Hematopoietic multipotent progenitor cell treated with erythropoietin and hydrocortisone succinate and interleukin-3 and kit ligand, for 6 days (in vitro differentiated cells): ENCODE measurements around the gene HIRA.
"Not testable (repeated sequence)": the region's sequence is repeated elsewhere in the genome, so short reads cannot be mapped to it uniquely, and the experiment has no call there.

ENCODE experiments used
- DNase-seq: peaks from one replicate; pipeline ENCODE4 v3.0.0-alpha.2; 2015

Gene HIRA

GRCh38 chr22:19353363-19354131, 78.0 kb downstream of the HIRA start:
- DNase-seq, result no peak

DNA sequence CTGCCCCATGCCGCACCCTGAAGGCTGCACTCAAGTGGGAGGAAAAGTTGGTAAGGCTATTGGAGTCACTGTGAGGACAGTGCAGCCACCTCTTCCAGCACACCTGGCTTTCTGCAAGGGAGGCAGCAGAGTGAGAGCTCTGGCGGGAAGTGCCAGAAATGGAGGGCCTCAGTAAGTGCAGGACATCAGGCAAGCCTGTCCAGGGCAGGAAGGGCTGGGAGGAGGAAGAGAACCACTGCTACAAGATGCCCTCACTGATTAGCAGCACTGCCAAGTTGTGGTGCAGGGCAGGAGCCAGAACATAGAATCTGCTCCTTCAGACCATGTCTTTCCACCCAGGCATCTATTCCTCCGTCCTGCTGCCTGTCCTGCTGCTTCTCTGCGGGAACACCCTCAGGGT, 78.8 kb downstream of the HIRA start:
- DNase-seq, result no peak

DNA sequence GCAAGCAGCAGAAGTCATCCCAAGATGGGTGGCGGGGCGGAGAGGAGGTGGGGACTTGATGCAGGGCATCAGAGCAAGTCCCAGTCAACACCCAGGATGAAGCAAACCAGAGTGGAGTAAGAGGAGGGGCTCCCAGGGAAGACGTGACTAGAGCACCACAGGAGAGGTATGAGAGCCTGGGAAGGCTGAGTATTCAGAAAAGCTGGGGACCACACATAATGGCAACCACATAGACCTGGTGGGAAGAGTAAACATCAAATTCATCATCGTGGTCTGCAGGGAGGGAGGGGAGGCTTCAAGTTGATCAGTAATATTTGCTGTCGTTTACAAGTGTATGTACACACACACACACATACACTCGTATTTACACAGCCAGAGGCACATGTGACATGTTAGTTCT, 79.3 kb downstream of the HIRA start:
- DNase-seq, result no peak

- DNase-seq, result no peak
Observed at GRCh38 chr22:19351604-19352003, 79.9 kb downstream of the HIRA start.

GRCh38 chr22:19350947-19351346, 80.6 kb downstream of the HIRA start:
- no peak for DNase-seq

GRCh38 chr22:19350476-19350859, 81.1 kb downstream of the HIRA start:
- no peak for DNase-seq

DNA sequence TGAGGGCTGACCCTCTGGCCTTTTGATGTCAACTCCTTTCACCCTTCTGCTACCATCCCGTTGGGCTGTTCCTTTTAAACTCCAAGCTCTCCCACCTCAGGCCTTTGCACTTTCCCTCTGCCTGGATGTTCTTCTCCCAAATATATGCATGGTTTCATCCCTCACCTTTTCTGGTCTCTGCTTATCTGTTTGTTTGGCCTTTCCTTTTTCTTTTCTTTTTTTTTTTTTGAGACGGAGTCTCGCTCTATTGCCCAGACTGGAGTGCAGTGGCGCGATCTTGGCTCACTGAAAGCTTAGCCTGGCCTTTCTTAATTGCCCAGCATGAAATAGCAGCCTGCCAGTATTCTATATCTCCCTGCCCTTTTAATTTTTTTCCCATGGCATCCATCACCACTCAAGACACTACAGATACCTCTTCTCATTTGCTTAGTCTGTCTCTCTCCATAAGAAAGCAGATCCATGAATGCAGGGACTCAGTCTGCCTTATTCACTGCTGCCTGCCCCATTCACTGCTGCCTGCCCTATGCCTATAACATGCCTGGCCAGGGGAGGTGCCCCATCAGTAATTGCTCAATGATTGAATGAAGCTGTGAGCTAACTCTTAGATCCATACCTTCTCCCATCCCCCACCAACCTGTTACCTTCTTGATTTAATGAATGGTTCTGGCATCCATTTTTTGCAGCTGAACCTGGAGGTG, 81.6 kb downstream of the HIRA start:
- no peak for DNase-seq

DNA sequence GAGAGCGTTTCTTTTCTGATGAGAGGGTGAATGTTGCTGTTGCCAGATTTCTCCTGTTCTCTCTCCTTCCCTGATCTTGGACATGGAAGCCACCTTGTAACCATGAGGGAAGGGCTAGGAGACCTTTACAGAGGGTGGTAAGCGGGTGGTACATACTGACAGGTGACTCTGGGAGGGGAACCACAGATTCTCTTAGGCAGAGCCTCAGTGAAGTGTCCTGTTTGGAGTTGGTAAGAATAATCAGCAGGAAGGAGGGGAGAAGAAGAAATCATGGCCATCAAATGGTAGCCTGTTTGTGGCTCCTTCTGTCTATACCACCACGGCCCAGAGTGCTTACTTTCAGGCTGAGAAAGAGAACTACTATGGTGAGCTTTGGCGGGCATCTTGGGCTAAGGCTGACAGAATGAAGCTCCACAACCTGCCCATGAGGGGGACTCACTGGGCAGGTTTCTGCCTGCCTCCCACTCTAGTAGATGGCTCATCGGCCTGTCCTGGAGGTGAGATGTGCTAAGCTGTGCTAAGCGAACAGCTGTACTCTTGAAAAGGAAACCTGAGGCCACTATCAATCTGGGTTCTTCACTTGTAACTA, 84.8 kb downstream of the HIRA start:
- DNase-seq, result no peak

GRCh38 chr22:19344420-19344819, 87.1 kb downstream of the HIRA start:
- no peak for DNase-seq

DNA sequence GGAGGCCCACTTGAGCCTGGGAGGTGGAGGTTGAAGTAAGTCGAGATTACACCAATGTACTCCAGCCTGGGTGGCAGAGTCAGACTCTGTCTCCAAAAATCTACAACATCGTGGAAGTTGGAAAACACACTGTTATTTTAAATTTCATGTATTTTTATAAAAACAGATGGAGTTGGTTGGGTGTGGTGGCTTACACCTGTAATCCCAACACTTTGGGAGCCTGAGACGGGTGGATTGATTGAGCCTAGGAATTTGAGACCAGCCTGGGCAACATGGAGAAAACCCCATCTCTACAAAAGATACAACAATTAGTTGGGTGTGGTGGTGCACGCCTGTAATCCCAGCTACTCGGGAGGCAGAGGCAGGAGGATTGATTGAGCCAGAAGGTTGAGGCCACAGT, 88.1 kb downstream of the HIRA start:
- DNase-seq, result no peak

DNA sequence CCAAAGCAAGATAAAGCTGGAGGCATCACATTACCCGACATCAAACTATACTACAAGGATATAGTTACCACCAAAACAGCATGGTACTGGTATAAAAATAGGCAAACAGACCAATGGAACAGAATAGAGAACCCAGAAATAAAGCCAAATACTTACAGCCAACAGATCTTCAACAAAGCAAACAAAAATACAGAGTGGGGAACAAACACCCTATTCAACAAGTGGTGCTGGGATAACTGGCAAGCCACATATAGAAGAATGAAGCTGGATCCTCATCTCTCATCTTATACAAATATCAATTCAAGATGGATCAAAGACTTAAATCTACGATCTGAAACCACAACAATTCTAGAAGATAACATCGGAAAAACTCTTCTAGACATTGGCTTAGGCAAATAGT, 90.0 kb downstream of the HIRA start:
- no peak for DNase-seq

- DNase-seq, result no peak
Observed at GRCh38 chr22:19337137-19337536, 94.4 kb downstream of the HIRA start.

GRCh38 chr22:19336133-19337075, 95.1 kb downstream of the HIRA start:
- no peak for DNase-seq

DNA sequence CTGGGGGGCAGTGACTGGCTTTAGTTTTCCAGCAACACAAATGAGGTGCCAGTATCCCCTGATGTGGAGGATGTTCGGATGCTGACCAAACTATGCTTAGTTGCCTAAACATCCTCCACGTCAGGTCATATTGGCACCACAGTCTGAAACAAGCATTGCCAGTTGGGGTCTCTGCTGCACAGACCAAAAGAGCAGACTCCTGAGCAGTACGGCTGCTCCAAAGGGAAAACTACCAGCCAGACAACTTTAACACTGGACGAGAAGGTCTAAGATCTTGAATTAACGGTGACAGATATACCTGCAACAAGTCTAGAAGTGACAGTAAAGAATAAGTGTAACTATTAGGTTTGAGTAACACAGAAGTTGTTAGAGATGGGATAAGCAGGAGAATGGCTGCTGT, 99.6 kb downstream of the HIRA start:
- no peak for DNase-seq

DNA sequence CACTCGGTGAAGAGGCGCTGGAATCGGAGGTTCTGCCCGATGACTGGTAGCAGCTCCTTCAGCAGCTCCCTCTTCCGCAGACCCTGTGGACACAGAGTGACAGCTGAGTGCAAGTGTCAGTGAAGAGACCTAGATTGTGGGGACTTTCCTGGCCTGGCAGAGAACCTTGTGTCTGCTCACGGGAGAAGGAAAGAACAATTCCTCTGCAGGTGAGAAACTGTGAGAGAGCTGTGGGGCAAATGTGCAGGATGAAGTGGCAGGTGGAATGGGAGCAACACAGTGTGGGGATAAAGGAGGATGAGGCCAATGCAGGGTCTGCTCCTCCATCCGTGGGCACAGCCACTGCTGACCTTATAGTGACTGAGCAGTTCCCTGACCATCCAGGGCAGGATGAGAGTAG, 100.1 kb downstream of the HIRA start:
- DNase-seq, result no peak

- no peak for DNase-seq
Observed at GRCh38 chr22:19330865-19331418, 100.6 kb downstream of the HIRA start.

DNA sequence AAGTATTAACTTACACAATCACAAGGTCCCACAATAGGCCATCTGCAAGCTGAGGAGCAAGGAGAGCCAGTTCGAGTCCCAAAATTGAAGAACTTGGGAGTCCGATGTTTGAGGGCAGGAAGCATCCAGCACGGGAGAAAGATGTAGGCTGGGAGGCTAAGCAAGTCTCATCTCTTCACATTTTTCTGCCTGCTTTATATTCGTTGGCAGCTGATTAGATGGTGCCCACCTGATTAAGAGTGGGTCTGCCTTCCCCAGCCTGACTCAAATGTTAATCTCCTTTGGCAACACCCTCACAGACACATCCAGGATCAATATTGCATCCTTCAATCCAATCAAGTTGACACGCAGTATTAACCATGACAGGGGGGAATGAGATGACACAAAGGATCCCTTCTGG, 101.3 kb downstream of the HIRA start:
- not testable (repeated sequence) for DNase-seq

GRCh38 chr22:19329454-19329853, 102.1 kb downstream of the HIRA start:
- DNase-seq, result no peak

DNA sequence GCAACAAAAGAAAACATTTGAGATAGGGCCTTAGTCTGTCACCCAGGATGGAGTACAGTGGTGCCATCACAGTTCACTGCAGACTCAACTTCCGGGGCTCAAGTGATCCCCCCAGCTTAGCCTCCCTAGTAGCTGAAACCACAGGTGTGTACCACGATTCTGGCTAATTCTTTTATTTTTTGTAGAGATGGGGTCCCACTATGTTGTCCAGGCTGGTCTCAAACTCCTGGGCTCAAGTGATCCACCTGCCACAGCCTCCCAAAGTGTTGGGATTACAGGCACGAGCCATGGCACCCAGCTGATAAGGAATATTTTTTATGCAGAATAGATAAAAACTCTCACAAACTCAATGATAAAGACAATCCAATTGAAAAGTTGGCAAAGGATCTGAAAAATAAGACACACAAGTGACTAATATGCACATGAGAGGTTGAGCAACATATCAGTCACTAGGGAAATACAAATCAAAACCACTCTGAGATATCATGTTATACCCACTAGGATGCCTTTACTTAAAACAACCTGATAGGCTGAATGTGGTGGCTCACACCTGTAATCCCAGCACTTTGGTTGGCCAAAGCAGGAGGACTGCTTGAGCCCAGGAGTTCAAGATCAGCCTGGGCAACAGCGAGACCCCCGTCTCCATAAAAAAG, 106.1 kb downstream of the HIRA start:
- DNase-seq, result no peak

DNA sequence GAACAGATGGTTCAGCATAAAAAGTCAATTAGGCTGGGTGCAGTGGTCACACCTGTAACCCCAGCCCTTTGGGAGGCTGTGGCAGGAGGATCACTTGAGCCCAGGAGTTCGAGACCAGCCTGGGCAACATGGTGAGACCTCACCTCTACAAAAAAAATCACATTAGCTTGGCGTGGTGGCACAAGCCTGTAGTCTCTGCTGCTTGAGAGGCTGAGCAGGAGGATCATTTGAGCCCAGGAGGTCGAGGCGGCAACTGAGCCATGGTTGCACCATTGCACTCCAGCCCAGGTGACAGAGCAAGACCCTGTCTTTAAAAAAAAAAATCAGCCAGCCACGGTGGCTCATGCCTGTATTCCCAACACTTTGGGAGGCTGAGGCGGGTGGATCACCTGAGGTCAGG, 108.1 kb downstream of the HIRA start:
- not testable (repeated sequence) for DNase-seq

DNA sequence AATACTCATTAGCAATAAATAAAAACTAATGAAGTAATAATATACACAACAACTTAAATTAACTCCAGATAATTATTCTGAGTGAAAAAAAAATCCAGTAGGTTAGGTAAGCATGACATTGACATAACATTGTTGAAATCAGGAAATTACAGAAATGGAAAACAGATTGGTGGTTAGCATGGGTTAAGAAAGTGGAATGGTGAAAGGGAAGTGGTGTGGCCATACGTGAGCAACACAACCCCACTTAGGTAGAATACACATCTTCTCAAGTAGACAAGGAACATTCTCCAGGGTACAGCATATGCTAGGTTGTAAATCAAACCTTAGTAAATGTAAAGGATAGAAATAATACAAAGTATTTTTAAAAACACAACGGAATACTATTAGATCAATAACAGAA, 109.8 kb downstream of the HIRA start:
- DNase-seq, result no peak

DNA sequence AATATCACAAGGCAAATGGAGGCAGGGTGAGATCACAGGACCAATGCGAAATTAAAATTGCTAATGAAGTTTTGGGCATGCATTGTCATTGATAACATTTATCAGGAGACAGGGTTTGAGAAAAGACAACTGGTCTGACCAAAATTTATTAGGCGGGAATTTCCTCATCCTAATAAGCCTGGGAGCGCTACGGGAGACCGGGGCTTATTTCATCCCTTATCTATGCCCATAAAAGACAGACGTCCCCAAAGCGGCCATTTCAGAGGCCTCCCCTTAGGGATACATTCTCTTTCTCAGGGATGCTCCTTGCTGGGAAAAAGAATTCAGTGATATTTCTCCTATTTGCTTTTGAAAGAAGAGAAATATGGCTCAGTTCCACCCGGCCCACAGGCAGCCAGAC, 111.4 kb downstream of the HIRA start:
- not testable (repeated sequence) for DNase-seq
